AG09309 (cell line): ENCODE data around the gene PPP1R12A.

Experiments used
- DNase-seq: peaks from one replicate; pipeline ENCODE4 v3.0.0-alpha.2; 2010; ENCODE audit warnings: low read depth
- H3K4me3 ChIP-seq: 2 replicates; pipeline ENCODE4 v1.5.1; 2011; ENCODE audit warnings: mild to moderate bottlenecking, low read depth, low read length, moderate library complexity; ENCODE audit not compliant: control insufficient read depth
- CTCF ChIP-seq: IDR thresholded peaks from 2 replicates; pipeline ENCODE4 v1.5.1; 2011; ENCODE audit warnings: mild to moderate bottlenecking, low read depth, low read length, inconsistent platforms; ENCODE audit not compliant: insufficient read depth, control insufficient read depth; ENCODE audit errors: missing control alignments

The PPP1R12A gene

GRCh38 chr12:79975143-79975542, 40.2 kb upstream of the PPP1R12A start:
- DNase-seq: no peak
- no peak for TF ChIP-seq CTCF
- H3K4me3 ChIP-seq: no peak overlapping the region

- TF ChIP-seq CTCF: no peak
- DNase-seq: no peak
- no peak overlapping the region for H3K4me3 ChIP-seq
Observed at GRCh38 chr12:79973801-79974200, 38.9 kb upstream of the PPP1R12A start.

DNA sequence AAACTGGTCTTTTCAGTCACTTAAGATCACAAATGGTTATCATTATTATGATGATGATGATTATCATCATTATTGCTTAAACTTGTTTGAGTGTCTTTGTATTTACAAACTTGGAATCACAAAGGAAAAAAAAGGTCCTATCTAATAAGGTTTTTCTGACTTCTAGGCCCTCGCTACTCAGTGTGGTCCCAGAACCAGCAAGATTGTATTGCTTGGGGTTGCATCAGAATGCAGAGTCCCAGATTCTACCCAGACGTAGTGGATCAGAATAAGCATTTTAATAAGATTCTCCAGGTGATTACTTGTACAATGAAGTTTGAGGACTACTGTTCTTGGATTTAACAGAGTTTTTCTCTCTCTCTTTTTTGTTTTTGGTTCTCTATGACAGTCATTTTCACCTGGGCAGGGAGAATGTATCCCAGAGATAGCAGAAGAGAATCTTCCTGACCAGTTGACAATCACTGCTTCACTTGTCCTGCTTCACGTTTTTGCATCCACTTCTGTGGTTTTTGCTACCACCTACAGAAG, 29.3 kb upstream of the PPP1R12A start:
- no peak for TF ChIP-seq CTCF
- no peak overlapping the region for H3K4me3 ChIP-seq
- DNase-seq: no peak

DNA sequence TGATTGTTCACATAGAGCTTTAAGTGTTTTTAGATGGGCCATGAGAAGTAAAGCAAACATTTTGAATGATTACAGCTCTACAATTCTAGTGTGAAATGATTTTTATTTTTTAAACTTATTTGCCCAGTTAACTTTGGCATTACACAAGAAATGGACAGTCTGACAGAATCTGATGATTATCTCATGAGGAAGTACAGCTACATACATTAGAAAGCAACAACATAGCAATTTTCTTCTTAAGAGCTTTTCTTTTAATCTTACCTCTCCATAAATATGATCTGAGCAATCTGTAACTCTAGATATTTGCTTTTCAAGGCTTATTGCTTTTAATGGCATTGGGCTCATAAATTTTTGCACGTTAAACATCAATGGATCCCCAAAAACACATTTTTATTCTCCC, 26.5 kb upstream of the PPP1R12A start:
- H3K4me3 ChIP-seq: no peak overlapping the region
- no peak for TF ChIP-seq CTCF
- DNase-seq: no peak

GRCh38 chr12:79959484-79959883, 24.6 kb upstream of the PPP1R12A start:
- no peak overlapping the region for H3K4me3 ChIP-seq
- DNase-seq: no peak
- TF ChIP-seq CTCF: no peak

- TF ChIP-seq CTCF: no peak
- DNase-seq: no peak
- H3K4me3 ChIP-seq: no peak overlapping the region
Observed at GRCh38 chr12:79956896-79957295, 22.0 kb upstream of the PPP1R12A start.

DNA sequence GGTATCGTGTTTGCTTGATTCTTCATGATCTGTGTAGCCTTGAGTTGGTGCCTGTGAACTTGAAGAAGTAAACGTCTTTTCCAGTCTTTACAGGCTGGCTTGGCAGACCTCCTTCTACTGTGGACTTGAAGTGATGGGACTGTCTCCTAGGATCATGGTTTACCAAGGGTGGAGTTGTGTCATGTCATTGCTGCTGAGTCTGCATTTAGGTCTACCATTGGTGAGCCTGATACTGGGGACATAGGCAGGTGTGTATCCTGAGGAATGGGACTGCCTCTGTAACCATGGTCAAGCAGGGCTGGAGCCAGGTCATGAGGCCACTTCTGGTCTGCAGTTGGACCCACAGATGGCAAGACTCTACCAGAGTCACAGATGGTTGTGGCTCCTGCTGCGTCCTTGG, 20.7 kb upstream of the PPP1R12A start:
- DNase-seq: no peak
- no peak overlapping the region for H3K4me3 ChIP-seq
- no peak for TF ChIP-seq CTCF
